Chondrocyte (in vitro differentiated cells): Measurements from ENCODE around the gene CLIP1. TPM values are rescaled to one million over a fixed set of nuclear protein-coding genes. Genes with fewer than 3 reads are reported as not detected.

ENCODE experiments used
- DNase-seq: peaks from one replicate; pipeline ENCODE4 v3.0.0; 2021; ENCODE audit warnings: mixed read lengths, low spot score
- H3K27ac Mint-ChIP-seq: one replicate; pipeline ENCODE4 v1.8.0; 2021; ENCODE audit warnings: mild to moderate bottlenecking, moderate library complexity, mixed read lengths; ENCODE audit not compliant: unreplicated experiment
- H3K27me3 Mint-ChIP-seq: 2 replicates; pipeline ENCODE4 v1.8.0; 2021; ENCODE audit warnings: low read depth, mixed read lengths
- H3K36me3 Mint-ChIP-seq: 2 replicates; pipeline ENCODE4 v1.8.0; 2021; ENCODE audit warnings: low read depth, mixed read lengths
- H3K4me1 Mint-ChIP-seq: 2 replicates; pipeline ENCODE4 v1.8.0; 2021; ENCODE audit warnings: low read depth, mild to moderate bottlenecking, mixed read lengths
- H3K4me3 Mint-ChIP-seq: one replicate; pipeline ENCODE4 v1.8.0; 2021; ENCODE audit warnings: mild to moderate bottlenecking, moderate library complexity, mixed read lengths; ENCODE audit not compliant: unreplicated experiment
- H3K9me3 Mint-ChIP-seq: 2 replicates; pipeline ENCODE4 v1.8.0; 2021; ENCODE audit warnings: low read depth, mixed read lengths
- total RNA-seq: library from RNA; stranded (reverse); gene quantifications from 3 replicates; pipeline ENCODE4 v1.2.1, GENCODE V29; 2021
- TF ChIP-seq, protein P1 (sequence below): fragments of 200-600 bp; sonication (generic); IDR thresholded peaks from 2 replicates; pipeline ENCODE4 v1.5.0; 2021; ENCODE audit warnings: antibody characterized with exemption, mild to moderate bottlenecking, moderate library complexity

CLIP1 gene
- total RNA-seq, 1 donor from 2014 or later: 101 TPM

GRCh38 chr12:122327014-122327413 lies 95.5 kb downstream of the CLIP1 start:
- no peaks in the 10 kb centered on the region for H3K27me3 Mint-ChIP-seq
- no peak overlapping the region for H3K4me3 Mint-ChIP-seq
- DNase-seq: no peak
- no peak overlapping the region for H3K27ac Mint-ChIP-seq
- TF ChIP-seq, protein P1, sequence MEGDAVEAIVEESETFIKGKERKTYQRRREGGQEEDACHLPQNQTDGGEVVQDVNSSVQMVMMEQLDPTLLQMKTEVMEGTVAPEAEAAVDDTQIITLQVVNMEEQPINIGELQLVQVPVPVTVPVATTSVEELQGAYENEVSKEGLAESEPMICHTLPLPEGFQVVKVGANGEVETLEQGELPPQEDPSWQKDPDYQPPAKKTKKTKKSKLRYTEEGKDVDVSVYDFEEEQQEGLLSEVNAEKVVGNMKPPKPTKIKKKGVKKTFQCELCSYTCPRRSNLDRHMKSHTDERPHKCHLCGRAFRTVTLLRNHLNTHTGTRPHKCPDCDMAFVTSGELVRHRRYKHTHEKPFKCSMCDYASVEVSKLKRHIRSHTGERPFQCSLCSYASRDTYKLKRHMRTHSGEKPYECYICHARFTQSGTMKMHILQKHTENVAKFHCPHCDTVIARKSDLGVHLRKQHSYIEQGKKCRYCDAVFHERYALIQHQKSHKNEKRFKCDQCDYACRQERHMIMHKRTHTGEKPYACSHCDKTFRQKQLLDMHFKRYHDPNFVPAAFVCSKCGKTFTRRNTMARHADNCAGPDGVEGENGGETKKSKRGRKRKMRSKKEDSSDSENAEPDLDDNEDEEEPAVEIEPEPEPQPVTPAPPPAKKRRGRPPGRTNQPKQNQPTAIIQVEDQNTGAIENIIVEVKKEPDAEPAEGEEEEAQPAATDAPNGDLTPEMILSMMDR: no peak
- peaks cover 7% of the 10 kb centered on the region for H3K4me1 Mint-ChIP-seq
- H3K36me3 Mint-ChIP-seq: peaks cover 32% of the 10 kb centered on the region
- no peaks in the 10 kb centered on the region for H3K9me3 Mint-ChIP-seq

DNA sequence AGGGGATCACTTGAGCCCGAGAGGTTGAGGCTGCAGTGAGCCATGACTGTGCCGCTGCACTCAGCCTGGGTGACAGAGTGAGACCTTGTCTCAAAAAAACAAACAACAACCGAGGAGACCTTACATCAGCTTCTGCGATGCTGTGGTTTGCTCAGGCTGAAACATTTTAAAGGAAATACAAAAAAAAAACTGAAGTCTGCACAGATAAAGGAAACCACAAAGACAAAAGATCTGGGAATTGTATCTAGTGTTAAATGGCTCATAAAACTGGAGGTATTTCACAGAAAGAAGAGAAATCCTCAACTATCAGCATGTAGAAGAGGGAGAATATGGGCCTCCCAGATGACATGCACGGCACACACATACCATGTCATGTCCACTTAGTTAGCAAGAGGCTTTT lies 95.9 kb downstream of the CLIP1 start:
- H3K36me3 Mint-ChIP-seq: peaks cover 30% of the 10 kb centered on the region
- no peaks in the 10 kb centered on the region for H3K27me3 Mint-ChIP-seq
- no peak for DNase-seq
- no peak overlapping the region for H3K4me3 Mint-ChIP-seq
- TF ChIP-seq, protein P1: no peak
- no peak overlapping the region for H3K27ac Mint-ChIP-seq
- no peaks in the 10 kb centered on the region for H3K9me3 Mint-ChIP-seq
- H3K4me1 Mint-ChIP-seq: peaks cover 7% of the 10 kb centered on the region

DNA sequence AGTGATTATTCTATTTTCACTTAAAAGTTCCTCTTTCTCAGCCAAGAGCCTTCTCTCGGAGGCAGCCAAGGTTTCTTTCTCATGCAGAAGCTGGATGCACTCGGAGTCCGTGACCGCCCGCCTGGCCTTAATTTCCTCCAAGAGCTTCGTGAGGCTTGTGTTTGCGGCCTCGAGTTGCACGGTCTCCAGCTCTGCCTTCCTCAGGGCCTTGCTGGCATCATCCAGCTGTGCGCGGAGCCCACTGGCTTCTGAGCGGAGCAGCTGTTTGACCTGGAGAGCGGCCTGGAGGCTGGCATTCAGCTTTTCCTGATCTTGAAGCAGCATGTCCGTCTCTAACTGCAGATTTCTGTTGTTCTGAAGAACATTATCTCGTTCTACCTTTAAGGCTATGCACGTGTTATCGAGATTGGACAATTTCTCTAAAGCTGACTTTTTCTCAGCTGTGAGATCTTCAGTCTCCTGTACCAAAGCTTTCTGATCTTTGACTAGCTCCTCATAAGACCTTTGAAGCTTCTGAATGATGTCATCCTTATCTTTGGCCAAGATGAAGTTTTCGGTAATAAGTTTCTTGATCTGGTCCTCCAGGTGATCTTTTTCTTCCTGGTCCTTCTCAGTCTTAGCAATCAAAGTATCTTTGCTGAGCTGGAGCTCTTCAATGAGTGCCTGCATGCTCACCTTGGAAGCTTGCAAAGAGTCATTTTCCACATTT lies 99.0 kb downstream of the CLIP1 start:
- H3K4me1 Mint-ChIP-seq: peaks cover 17% of the 10 kb centered on the region
- no peak overlapping the region for H3K27ac Mint-ChIP-seq
- no peaks in the 10 kb centered on the region for H3K9me3 Mint-ChIP-seq
- H3K4me3 Mint-ChIP-seq: no peak overlapping the region
- TF ChIP-seq, protein P1: no peak
- H3K36me3 Mint-ChIP-seq: peaks cover 32% of the 10 kb centered on the region
- no peaks in the 10 kb centered on the region for H3K27me3 Mint-ChIP-seq
- no peak for DNase-seq

DNA sequence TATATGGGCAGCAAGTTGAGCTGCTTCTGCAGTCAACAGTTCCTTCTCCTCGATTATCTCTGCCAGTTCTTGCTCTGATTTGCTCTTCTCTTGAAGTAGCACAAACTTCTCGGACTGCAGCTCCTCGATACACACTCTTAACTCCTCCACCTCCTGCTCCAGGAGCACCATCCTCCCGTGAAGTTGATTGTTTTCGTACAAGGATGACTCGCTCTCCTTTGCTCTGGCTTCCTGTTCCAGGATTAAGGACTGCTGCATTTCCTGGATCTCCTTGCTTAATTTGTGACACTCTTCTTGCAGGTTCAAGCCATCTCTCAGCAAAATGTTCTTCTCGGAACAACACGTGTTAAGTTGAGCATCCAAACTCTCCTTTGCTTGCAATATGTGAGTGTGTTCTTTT lies 100.0 kb downstream of the CLIP1 start:
- Mint-ChIP-seq H3K36me3 (peaks cover 30% of the 10 kb centered on the region), H3K4me3 (no peak overlapping the region), H3K4me1 (peaks cover 22% of the 10 kb centered on the region), H3K27me3 (no peaks in the 10 kb centered on the region), H3K9me3 (no peaks in the 10 kb centered on the region), H3K27ac (peak overlapping the region; percentile 25)
- no peak for DNase-seq
- TF ChIP-seq, protein P1: no peak

DNA sequence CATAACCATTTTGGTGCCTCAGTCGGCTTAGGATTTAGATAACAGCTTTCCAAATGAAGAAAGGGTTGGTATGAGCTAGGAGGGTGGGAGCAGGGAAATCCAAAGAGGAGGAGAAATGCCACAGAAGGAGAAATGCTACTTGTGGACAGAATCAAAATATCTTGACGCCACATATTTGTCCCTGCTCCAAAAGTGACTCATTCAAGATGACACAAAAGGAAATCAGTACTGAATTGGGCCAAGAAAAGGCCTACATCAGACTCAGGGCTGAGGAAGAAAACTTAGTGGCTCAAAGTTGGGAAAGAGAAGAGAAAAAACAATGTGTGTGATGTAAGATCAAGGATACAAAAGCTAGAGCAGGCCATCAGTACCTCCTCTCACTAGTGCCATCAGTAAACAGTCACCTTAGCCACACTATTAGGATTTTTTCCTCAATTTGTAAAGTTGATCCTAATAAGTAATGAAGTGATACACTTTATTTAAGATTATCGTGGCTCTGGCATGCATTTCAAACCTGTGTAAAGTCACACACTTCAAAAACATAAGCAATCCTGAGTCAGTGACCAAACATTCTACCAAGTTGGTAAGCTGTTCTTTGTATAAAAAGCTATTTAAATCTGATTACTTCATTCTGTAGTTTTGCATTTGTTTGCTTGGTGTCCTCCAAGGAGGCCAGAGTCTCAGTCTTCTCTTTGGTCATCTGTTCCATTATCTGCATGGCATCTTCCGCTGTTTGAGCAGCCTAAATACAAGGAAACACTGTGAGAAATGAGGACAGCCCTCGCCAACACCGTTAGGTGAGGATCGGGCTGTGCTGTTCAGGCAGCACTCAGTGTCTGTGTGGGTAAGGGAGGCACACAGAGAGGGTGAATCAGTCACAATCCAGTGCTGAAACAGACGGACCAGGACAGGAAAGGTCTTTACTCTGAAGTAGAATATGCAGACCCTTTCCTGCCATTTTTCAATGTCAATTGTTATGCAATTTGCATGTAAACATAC lies 103.6 kb downstream of the CLIP1 start:
- Mint-ChIP-seq H3K27ac (peak overlapping the region; percentile 97), H3K9me3 (no peaks in the 10 kb centered on the region), H3K36me3 (peaks cover 34% of the 10 kb centered on the region), H3K27me3 (no peaks in the 10 kb centered on the region), H3K4me3 (peak overlapping the region; percentile 41), H3K4me1 (peaks cover 22% of the 10 kb centered on the region)
- DNase-seq: no peak
- TF ChIP-seq, protein P1: no peak
